K562 (cell line): ENCODE measurements around the gene RPS15A. TPM values are rescaled to one million over a fixed set of nuclear protein-coding genes. Genes with fewer than 3 reads are reported as not detected.

Experiments
- GABPB2 ChIP-seq: fragments of 250-450 bp; sonication (Bioruptor Pico); conservative IDR thresholded peaks from 2 replicates; pipeline ENCODE4 v1.5.1; 2021; ENCODE audit warnings: mild to moderate bottlenecking
- KHSRP ChIP-seq: fragments of 450-650 bp; IDR thresholded peaks from 2 replicates; pipeline ENCODE4 v1.6.1; 2017
- MCM5 ChIP-seq: fragments of 450-650 bp; IDR thresholded peaks from 2 replicates; pipeline ENCODE4 v1.6.1; 2016; ENCODE audit warnings: low read depth
- MGA ChIP-seq: fragments of 450-650 bp; IDR thresholded peaks from 2 replicates; pipeline ENCODE4 v1.6.1; 2016; ENCODE audit warnings: mild to moderate bottlenecking, moderate library complexity
- NFIC ChIP-seq: fragments of 450-650 bp; IDR thresholded peaks from 2 replicates; pipeline ENCODE4 v1.6.1; 2017; ENCODE audit warnings: mild to moderate bottlenecking, inconsistent platforms
- PHF8 ChIP-seq: fragments of 200-600 bp; sonication (generic); IDR thresholded peaks from 2 replicates; pipeline ENCODE4 v1.6.1; 2012; ENCODE audit warnings: mixed run types, mild to moderate bottlenecking, inconsistent platforms, low read length, moderate library complexity, borderline replicate concordance
- SRF ChIP-seq, 2 experiments: fragments of 250-450, 450-650 bp in 1 of 2; sonication (Bioruptor Pico) in 1 of 2; sonication (generic) in 1 of 2; formaldehyde crosslinking; IDR thresholded peaks; 2 replicates each; pipeline versions ENCODE4 v1.5.0 to v1.5.1; 2020 to 2022; ENCODE audit warnings: mild to moderate bottlenecking in 1 of 2, missing genetic modification reagents in 1 of 2
- TAF1 ChIP-seq: IDR thresholded peaks from 2 replicates; pipeline ENCODE4 v1.6.1; 2011; ENCODE audit warnings: mild to moderate bottlenecking, low read length, moderate library complexity; ENCODE audit not compliant: insufficient read depth, control insufficient read depth, severe bottlenecking; ENCODE audit errors: extremely low read depth
- VEZF1 ChIP-seq: fragments of 200-800 bp; sonication (Bioruptor generic); IDR thresholded peaks from 2 replicates; pipeline ENCODE4 v1.6.1; 2017; ENCODE audit warnings: missing genetic modification characterization, missing compliant biosample characterization
- ZNF174 ChIP-seq: fragments of 250-450 bp; sonication (Bioruptor Pico); IDR thresholded peaks from 2 replicates; pipeline ENCODE4 v1.4.0; 2020; ENCODE audit warnings: mild to moderate bottlenecking
- ZNF830 ChIP-seq: fragments of 250-450 bp; sonication (Bioruptor Pico); IDR thresholded peaks from 2 replicates; pipeline ENCODE4 v1.5.0; 2021; ENCODE audit warnings: mild to moderate bottlenecking
- polyA plus RNA-seq, 8 experiments: library from polyadenylated mRNA; depleted of rRNA in 4 of 8; stranded (reverse) in 5 of 8; unstranded in 3 of 8; fragments of >200 nt; fragmentation: Nextera tagmentation in 2 of 8; fragmentation: Illumina TruSeq in 1 of 8; extraction: Ambion mirVana in 2 of 8; extraction: Trizol in 1 of 8; gene quantifications; 2 replicates each; pipeline versions ENCODE4 v1.2.1 to v1.2.3, GENCODE V29; 2011 to 2014; ENCODE audit warnings: inconsistent platforms in 1 of 8, missing spikeins in 1 of 8
- total RNA-seq, 7 experiments: library from RNA; depleted of rRNA in 6 of 7; stranded (reverse); fragments of >200 nt in 6 of 7; fragmentation: Illumina TruSeq in 2 of 7; extraction: Trizol in 2 of 7; gene quantifications; 2 replicates each; pipeline versions ENCODE4 v1.2.1 to v1.2.3, GENCODE V29; 2011 to 2021; ENCODE audit warnings: low replicate concordance in 1 of 7
- TF ChIP-seq, protein P1 (sequence below), 2 experiments: fragments of 200-800 bp in 1 of 2; sonication (Bioruptor generic) in 1 of 2; sonication (generic) in 1 of 2; formaldehyde crosslinking in 1 of 2; IDR thresholded peaks in 1 of 2; conservative IDR thresholded peaks in 1 of 2; 2 replicates each; pipeline versions ENCODE4 v1.5.0 to v1.6.1; 2016 to 2020; ENCODE audit warnings: missing compliant biosample characterization in 1 of 2, missing genetic modification characterization in 1 of 2, missing genetic modification reagents in 1 of 2

Gene RPS15A
- total and polyA plus RNA-seq, 9 of the 15 experiments (the other 6 are each of a cell fraction or from before 2014, with no cell fraction given), result 1,397 to 5,474 (median 2,798) TPM

DNA sequence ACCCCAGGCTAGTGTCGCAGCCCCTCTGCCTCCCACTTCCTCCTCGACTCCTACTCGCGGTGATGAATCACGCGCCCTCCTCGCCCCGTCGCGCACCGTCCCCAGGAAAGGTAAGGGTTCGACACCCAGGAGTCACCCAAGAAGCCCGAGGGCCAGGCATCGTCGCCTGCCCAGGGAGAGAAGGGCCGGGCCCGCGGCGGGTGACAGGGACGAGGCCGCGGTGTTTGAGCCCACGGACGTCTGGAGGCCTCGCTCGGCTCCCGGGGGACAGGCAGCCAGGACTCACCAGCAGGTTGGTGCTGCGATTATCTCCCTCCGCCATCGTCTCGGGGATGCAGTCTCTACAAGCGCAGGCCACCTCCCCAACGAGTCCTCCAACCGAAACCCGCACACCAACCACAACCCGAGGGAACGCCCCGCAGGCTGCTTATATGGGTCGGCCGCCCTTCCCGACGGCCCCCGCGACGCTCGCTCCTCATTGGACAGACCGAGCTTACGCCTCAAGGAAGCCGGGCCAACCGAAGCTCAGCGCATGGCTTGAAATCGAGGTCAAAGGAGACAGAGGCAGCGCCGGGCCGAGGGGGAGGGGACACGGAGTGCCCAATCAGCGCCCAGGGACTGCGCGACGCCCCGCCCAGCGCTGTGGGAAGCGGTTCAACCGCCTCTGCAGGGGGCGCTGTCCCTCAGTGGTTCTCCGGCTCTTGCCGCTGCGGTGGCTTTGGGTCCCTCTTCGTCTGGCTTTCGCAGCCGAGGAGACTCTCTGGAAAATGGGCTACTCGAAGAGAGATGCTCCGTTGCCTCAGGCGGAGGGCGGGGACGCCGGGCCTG, 11.2 kb upstream of the RPS15A start, which contains the start of gene ARL6IP1 (continued):
- TF ChIP-seq TAF1 (peak; percentile 91), GABPB2 (CRISPR knock-in tag) (no peak), SRF (CRISPR knock-in tag; IDR thresholded peaks at IDR 0.05) (peak in 1 of 2 experiments; percentile 66; a peak in 1 of 4 replicates), ZNF174 (CRISPR knock-in tag) (no peak), MCM5 (no peak), MGA (peak; percentile 78), ZNF830 (CRISPR knock-in tag) (peak; percentile 77; the same call in 1 of the 2 replicates), VEZF1 (CRISPR knock-in tag) (peak; percentile 66), KHSRP (no peak), PHF8 (peak; percentile 93), NFIC (peak; percentile 65)
- TF ChIP-seq, protein P1, sequence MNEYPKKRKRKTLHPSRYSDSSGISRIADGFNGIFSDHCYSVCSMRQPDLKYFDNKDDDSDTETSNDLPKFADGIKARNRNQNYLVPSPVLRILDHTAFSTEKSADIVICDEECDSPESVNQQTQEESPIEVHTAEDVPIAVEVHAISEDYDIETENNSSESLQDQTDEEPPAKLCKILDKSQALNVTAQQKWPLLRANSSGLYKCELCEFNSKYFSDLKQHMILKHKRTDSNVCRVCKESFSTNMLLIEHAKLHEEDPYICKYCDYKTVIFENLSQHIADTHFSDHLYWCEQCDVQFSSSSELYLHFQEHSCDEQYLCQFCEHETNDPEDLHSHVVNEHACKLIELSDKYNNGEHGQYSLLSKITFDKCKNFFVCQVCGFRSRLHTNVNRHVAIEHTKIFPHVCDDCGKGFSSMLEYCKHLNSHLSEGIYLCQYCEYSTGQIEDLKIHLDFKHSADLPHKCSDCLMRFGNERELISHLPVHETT (CRISPR knock-in tag; conservative IDR thresholded peaks at IDR 0.05 in 1 of 2, IDR thresholded peaks at IDR 0.05 in 1 of 2), result no peak; a peak in 1 of 4 replicates
